Measurements from ENCODE around the gene BEX3.
"Not testable (repeated sequence)": the region's sequence is repeated elsewhere in the genome, so short reads cannot be mapped to it uniquely, and the experiment has no call there.

Gene BEX3

DNA sequence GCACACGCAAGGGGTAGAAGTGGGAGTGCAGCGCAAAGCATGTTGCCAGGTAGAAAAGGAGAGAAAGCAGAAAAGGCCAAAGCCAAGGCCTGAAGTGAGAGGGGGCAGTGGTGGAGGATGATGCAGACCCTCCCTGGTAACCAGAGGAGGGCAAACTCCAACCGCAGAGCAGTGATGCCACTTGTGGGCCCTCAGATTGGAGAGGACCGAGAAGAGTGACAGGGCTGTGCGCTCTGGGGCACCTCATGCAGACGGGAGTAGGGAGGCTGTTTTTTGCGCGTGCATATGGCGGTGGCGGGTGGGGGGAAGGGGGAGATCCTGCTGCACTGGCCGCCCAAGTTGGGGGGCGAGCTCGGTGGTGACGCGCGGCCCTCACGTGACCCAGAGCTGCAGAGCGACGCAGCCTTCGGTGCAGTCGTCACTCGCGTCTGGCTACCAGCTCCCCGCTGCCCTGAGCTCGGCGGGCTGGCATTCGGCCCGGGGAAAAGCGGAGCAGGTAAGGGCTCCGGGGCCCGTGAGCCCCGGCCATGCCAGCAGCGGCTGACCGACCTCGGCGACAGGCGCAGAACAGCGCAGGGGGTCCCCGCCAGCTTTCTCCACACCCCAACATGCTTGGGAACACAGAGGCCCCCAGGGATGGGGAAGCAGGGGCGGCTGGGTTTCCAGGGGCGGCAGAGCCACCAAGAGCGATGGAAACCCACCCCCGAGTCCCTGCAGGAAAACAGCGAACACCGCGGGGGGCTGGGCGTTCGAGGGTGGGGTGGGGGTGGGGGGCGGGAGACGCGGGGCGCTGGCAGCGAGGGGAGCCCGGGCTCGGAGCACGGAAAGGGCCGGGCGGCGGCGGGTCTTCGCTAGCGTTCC, at the start of gene BEX3:
TSS of gene BEX3 (plus strand) at position 421 of the 861 bp plus-strand sequence. CDS start 984 bp downstream, outside the sequence.
- peak; percentile 51 for DNase-seq (ENCODE audit: low read depth)

GRCh38 chrX:103329991-103330390, 46.3 kb upstream of the BEX3 start, which contains the start of gene TCEAL7:
TSS of gene TCEAL7 (plus strand) at chrX:103330239. CDS start at chrX:103331404, 1,165 bp downstream.
- peak; percentile 6 for DNase-seq (ENCODE audit: low read depth)

DNA sequence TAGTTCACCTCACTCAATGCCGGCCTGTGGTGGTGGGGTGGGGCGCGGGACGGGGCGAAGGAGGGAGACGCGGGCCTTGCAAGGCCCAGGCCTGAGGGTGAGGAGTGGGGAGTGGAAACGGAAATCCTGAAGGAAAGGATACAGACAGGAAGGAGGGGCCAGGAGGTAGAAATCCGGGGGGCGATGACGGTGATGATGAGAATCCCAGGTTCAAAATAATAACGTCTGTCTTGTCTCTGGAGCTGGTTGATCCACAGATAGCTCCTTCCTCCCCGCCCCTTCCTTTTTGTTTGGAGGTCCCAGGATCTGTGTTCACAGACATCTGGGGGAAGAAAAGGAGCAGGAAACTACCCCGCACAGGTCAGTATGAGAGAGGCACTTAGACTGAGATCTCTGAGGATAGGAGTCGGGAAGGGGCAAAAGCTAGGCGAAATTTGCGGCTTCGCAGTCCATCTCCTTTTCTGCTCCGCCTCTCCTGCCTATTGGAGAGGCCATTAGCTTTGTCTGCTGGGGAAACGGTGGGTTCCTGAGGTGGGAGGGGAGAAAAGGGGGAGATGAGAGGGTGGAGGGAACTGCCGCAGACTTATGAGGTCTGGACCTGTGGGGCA, 45.6 kb upstream of the BEX3 start:
- DNase-seq (ENCODE audit: low read depth): no peak

DNA sequence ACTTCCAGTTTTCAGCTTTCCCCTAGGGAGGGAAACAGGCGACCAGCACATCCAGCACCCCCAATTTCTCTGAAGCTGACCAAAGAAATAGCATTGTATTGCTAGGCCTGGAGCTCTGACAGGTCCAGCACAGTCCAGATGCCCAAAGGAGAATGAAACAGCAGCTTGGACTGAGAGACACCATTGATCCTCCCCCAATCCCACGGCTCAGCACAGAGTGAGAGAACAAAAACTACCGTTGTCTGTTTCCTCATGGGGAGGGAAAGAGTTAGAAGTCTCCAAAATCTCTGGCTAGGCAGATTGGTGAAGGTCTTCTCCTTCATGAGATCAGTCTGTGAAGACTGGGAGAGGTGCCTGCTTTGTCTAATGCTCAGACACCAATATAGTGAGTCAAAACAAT, 37.7 kb upstream of the BEX3 start:
- DNase-seq (ENCODE audit: low read depth): no peak

DNA sequence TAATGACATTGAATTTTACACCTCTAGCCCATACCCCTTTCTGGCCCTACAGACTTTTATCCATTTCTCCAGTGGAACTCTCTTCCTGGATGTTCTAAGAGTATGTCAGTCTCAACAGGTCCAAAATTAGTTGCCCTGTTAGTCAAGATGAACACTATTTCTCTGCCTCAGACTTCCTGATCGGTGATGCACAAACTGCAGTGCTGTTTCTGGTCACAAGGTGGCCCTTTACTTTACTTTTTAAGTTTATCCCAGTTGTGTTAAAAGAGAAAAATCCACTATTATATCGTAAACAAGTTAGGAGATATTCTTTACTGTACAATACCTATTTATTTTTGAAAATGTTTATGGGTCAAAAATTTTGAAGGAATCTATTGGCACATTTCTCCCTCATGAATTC, 33.2 kb upstream of the BEX3 start:
- peak; percentile 39 for DNase-seq (ENCODE audit: low read depth)

- DNase-seq (ENCODE audit: low read depth): no peak
These were observed 31.7 kb upstream of the BEX3 start for GRCh38 chrX:103344606-103345005.

DNA sequence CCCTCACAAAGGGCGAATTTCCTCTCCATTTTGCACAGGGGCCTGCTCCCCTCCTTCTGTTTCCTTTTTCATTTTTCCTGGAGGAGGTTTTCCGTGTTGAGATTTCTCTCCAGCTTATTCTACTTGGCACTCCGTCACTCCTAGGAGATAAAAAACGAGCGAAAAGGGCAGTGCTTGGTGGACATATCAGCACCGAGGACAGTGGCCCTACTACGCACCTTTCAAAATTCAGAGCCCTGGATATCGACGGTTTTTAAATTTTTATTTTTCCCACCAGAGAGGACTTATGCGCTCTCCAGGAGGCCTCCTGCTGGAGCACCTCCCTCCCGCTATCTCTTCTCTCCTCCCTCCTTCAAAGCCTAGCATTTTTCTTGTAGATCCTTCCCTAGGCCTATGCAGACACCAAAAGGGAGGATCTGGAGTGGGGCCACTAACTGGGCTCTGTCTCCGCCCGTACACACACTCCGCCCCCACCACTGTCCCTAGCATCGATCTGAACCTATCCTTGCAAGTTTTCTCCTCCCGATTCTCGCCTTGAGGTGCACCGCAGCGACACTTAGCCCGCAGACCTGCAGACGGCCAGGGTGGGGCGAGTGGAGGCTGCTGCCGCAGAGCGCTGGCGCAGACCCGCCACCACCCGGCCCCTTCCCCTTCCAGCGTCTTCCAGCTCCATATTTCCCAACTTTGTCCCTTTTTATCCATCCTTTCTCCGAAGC, 28.5 kb upstream of the BEX3 start:
- DNase-seq (ENCODE audit: low read depth): no peak

DNA sequence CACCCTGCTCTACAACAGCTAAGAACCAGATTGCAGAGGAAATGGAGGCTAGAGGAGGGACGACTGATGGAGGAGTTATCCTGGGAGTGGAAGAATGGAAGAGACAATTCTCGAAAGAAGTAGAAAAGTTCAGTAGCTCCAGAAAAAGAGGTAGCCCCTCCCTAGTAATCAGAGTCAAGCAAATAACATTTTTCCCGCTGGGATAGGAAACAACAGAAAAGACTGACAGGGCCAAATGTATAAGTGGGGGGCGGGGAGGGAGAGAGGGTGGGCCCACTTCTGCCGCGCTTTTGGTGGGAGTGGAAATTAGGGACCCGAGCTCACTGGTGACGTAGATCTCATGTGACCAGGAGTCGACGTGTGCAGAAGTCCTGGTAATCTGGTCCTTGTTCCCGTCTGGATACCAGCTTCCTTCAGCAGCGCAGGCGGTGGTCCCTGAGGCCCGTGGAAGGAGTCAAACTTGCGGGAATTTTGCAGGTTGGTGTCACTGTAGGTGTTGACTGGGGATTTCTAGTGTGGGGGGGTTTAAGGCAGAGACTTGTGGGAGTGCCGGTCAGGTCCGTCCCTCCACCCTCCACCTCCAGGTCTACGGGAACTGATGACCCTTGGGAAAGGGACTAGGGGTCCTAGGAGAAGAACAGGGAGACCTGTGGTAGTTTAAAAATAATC, 20.1 kb upstream of the BEX3 start, which contains the start of gene TCEAL9:
TSS of gene TCEAL9 (plus strand) at position 377 of the 669 bp plus-strand sequence. CDS start 1,179 bp downstream, outside the sequence.
- peak; percentile 78 for DNase-seq (ENCODE audit: low read depth)

DNA sequence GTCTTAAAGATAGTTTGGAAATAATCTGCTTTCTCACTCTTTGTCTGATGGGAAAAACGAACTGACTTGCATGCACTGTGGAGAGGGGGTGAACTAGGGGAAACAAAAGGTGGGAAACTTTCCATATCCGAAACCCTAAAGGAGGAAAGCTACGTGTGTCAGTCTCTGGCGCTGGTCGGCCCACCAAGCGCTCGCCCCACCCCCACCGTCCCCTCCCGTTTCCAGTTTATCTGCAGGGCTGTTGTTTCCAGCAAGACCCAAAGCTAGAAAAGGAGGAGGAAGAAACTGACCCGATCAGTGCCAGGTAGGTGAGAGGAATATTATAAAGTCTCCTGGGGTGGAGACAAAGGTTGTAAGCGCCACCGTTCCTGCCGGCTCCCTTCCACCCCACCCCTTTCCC, 19.5 kb upstream of the BEX3 start:
- DNase-seq (ENCODE audit: low read depth): no peak

GRCh38 chrX:103357871-103358270, 18.5 kb upstream of the BEX3 start:
- no peak for DNase-seq (ENCODE audit: low read depth)

DNA sequence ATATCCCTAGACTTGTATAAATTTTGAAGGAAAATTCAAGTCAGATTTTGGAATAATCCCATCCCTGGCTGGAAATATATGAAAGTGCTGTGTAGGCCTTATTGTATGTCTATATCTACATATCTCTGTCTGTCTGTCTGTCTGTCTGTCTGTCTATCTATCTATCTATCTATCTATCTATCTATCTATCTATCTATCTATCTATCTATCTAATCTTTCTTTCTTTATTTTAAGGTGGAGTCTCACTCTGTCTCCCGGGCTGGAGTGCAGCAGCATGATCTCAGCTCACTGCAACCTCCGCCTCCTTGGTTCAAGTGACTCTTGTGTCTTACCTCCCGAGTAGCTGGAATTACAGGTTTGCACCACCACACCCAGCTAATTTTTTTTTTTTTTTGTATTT, 16.7 kb upstream of the BEX3 start:
- not testable (repeated sequence) for DNase-seq (ENCODE audit: low read depth)

- DNase-seq (ENCODE audit: low read depth): no peak
These were observed 16.2 kb upstream of the BEX3 start for GRCh38 chrX:103360092-103360491.

GRCh38 chrX:103360916-103361315, 15.4 kb upstream of the BEX3 start:
- no peak for DNase-seq (ENCODE audit: low read depth)

DNA sequence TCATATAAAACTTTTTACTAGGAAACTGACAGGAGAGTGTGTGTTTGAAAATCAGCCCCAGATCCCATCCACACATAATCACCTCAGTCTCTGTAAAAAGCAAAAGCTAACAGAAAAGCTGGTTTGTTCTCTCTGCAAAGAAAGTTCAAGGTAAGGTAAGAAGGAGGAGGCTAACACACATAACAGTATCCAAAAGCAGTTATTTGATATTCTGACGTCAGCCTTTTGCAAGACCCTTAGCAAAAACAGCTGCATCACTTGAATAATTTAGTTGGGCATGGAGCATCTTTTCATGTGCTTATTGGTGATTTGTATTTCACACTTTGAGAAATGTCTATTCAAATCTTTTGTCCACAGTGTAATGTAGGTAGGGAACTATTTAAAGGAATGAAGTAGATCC, 14.5 kb upstream of the BEX3 start:
- no peak for DNase-seq (ENCODE audit: low read depth)

DNA sequence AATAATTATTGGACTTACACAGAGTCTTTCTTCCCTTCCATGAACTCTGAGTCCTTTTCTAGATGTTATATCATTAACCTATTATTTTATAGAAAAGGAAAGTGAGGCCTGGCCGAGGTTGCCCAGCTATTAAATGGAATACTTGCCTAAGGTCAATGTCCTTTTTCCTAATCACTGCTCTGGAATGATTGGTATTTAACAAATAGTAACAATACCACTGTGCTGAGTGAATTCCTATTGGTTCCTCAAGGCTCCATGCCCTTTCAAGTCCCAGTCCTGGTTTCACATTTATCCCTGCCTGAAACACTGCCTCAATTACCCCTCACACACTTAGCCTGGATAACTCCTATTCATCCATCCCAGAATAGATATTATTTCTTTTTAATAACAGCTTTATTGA, 13.9 kb upstream of the BEX3 start:
- no peak for DNase-seq (ENCODE audit: low read depth)

- no peak for DNase-seq (ENCODE audit: low read depth)
These were observed 13.3 kb upstream of the BEX3 start for GRCh38 chrX:103363046-103363445.

DNA sequence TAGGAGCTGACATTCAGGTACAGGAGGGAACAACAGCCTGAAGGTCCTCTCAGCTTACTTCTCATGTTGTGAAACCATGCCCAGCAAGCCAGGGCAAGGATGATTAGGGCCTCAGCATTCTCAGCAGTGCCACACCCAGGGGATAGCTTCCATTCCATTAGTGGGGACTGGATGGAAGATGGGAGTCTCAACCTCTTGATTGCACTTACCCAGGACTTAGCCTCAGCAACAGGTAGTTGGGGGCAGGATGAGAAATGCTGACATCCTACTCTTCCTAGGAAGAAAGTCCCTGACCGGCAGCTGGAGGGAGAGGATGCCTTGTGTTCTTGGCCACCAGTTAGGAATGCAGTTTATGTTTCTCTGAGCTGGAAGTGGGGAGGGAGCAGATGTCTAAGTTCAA, 8.8 kb upstream of the BEX3 start:
- no peak for DNase-seq (ENCODE audit: low read depth)

DNA sequence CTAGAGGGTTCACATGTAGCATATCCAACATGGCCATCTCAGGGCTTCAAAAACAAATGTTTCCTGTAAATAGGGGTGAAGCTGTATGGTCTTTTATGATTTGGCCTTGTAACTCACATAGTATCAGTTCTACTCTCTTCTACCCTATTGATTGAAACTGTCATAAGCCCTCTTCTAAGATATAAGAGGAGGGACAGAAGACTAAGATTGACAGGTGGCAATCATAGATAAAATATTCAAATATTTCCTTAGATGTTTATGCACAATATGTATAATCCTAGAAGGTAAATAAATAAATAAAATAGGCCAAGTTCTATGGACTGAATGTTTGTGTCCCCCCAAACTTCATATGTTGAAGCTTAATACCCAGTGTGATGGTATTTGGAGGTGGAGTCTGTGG, 6.9 kb upstream of the BEX3 start:
- no peak for DNase-seq (ENCODE audit: low read depth)

DNA sequence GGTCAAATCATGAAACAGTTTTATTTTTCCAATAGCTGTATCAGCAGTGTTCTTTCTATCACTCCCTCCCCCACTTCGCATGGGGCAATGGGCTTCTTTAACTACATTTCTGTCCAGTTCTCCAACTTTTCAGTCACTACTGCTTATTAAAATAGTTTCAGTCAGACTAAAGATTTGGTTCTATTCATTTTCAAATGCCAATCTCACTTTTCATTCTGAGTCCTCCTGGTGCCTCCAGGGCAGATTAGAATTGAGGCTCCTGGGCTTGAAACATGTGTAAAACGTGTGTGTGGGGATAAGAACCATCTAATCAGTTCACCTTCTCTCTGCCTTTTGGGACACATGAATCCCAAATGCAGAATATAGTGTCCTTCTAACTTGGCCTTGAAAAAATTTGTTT, 3.5 kb upstream of the BEX3 start:
- DNase-seq (ENCODE audit: low read depth): no peak

DNA sequence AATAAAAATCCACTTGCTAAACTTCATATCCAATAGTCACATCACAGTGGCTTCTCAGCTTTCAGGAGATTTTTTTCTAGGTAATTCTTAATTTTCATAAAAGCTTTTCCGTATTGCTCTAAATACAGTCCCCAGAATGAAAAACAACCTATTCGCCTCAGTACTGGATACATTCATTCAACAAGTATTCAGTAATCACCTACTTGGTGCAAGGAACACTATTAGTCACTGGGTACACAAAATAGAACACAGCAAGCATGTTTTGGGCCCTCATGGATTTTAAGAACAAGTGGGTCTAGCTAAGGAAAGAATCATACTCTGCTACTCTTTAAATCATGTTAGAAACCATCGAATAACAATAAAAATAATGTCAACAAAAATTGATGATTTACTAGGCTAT, 2.8 kb upstream of the BEX3 start:
- no peak for DNase-seq (ENCODE audit: low read depth)

DNA sequence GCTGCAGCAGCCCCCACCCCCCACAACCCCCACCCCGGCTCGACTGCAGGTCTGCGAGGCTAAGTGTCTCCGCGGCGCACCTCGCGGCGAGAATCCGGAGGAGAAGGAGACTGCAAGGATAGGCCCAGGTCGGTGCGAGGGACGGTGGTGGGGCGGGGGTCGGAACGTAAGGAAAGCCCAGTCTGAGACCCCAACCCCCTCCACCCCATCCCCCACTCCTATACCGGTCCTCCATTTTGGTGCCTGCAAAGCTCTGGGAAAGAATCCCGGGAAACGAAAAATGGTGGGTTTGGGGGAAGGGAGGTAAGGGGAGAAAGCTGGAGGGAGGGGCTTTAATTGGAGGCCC, 614 bp downstream of the BEX3 start:
- DNase-seq (ENCODE audit: low read depth): no peak

GRCh38 chrX:103378990-103379389, 2.7 kb downstream of the BEX3 start:
- DNase-seq (ENCODE audit: low read depth): no peak
